Endothelial cell of hepatic sinusoid (primary cell): ENCODE results near the gene INF2.

Source experiments
- in situ Hi-C: cut with HindIII; loops from 2 replicates; pipeline ENCODE4 v1.10.0; 2017; ENCODE audit warnings: low sequenced_read_pairs

INF2 gene

GRCh38 chr14:104675447-104675846, 14.0 kb upstream of the INF2 start:
- in situ Hi-C loops: no loop called here

DNA sequence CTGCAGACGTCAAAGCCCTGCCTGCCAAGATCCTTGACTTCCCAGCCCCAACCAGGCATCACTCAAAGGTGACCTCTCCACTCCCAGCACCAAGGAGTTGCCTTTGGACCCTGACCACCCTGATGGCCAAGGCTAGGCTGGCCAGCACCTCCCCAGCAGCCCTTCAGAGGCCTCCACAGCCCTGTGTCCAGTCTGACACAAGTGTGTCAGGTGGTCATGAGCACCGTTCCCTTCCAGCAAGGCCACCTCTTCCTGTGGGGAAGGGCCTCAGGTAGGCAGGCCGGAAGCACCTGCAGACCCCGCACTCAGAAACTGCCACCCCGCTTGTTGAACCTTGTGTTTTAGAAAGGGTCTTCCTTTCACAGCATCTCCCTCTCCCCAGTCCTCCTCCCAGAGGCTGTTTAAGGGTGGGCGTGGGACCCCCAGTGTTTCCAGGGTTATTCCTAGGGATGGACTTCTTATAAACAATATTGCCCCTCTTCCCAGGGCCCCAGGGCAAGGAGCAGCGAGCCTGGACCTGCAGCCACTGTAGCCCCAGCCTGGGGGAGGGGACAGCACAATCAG, 13.2 kb upstream of the INF2 start:
- in situ Hi-C loops: no loop called here

GRCh38 chr14:104676694-104677511, 12.5 kb upstream of the INF2 start:
- in situ Hi-C loops: no loop called here

DNA sequence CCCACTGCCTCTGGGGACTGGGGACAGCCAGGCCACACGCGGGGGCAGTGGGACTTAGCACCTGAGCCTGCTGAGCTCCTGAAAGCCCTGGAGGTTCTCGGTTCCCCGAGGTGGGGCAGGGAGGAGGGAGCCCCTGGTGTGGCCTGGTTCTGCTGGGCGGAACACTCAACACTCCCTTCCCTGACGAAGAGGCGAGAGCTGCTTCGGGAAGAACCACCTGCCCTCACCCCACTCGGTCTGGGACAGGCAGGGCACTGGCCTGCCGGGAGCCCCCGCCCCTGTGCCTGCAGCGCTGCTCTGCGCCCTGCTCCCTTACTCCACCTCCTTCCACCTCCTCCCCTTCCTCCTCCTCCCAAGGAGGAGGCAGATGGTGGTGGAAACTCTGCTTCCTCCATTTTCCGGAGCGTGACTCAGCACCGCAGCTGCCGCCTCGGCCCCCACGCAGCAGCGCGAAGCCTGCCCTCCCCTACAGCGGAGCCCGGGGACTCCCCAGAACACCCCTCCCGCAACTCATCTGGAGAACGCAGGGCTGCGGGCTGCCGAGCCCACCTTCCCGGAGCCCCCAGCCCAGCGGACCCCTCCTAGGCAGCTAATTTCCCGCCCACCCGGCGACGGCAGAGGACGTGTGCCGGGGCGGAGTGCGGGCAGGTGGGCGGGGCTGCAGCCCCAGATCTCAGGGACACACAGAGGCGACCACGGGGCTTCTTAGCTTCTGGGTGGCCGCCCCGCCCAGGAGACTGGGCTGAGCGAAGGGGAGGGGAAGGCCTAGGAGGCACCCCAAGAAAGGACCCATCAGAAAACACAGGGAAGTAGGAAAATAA, 11.7 kb upstream of the INF2 start:
- in situ Hi-C loops: no loop called here

GRCh38 chr14:104678346-104678745, 11.1 kb upstream of the INF2 start:
- in situ Hi-C loops: no loop called here

- in situ Hi-C loops: no loop called here
Measured at GRCh38 chr14:104678901-104679705, 10.3 kb upstream of the INF2 start.

DNA sequence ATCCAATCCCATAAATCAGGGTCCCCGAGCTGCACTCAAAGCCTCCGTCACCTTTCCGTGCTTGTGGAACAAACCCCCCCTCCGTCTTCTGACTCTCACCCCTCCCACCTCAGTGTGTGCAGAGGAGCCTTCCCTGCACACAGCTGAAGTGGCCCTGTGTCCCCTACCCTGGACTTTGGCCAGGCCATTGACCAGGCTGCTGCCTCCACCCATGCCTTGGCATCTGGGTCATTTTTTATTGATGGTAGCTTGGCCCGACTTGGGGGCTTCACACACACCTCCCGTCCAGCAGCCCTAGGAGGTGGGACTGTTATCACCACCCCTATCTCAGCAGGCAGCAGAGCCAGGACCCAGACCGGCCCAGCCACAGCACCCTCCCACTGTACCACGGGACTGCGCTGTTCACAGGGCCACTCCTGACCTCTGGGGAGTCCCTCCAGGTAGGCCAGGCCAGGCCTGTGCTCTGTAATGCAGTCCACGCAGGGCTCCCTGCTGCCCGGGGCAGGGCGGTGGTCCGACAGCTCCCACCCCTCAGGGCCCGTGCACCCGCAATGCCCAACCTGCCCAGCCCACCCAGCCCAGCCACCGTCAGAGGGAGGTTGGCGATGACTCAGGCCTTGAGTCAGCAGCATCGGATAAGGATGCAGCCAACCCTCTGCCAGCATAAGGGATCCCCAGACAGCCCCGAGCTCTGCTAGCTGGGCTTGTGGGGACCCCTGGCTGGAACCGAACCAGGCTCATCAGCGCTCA, 9.2 kb upstream of the INF2 start:
- in situ Hi-C loops: no loop called here

DNA sequence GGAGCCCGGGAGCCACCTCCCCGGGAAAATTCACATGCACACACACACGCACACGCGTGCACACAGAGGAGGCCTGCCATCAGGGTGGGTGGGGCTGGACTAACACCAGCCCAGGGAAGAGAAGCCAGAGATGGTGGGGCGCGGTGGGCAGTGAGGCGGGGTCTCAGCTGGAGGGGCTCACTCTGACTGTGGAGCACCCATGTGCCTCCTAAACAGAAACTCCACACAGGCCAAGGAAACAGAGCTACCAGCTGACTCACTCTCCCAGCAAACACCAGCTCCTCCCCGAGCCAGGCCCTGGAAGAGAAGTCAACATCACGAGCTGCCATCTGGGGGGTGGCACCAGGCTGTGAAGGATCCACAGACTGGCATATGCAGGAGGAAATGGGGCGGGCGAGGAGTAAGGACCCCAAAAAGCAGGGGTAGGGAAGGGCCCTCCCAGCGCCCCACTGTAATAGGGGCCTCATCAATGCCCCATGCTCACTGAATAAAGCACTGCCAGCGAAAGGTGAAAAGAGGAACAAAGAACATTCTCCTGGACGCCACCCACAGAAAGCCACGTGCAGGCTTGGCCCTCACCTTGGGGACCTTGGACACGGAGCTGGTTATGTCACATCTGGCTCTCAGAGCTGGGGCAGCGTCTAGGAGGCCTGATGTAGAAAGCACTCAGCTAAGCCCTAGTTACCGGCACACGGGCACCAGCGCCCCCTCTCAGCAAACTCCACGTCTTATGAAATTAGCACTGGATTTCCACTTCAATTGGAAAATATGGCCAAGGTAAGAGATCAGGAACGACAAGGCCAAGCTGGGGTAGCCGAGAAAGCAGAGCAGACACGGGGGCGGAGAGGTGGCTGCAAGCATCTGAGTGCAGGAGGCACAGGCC, 8.4 kb upstream of the INF2 start:
- in situ Hi-C loops: no loop called here

DNA sequence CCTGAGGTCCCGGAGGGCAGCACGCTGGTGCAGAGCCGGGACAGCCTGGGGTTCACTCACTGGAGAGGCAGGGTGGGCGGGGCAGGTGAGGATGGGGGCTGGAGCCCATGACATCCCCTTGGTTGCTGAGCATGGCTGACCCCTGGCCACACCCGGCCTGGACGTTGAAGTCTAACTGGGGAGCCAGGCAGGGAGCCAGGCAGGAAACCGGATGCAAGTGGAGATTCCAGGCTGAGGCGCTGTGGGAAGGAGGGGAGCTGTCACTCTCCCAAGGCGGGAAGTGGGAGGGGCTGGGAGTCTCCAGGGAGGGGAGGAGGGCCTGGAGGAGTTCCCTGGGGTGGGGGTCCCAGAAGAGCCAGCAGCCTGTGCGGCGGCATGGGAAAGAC, 7.7 kb upstream of the INF2 start:
- in situ Hi-C loops: no loop called here

DNA sequence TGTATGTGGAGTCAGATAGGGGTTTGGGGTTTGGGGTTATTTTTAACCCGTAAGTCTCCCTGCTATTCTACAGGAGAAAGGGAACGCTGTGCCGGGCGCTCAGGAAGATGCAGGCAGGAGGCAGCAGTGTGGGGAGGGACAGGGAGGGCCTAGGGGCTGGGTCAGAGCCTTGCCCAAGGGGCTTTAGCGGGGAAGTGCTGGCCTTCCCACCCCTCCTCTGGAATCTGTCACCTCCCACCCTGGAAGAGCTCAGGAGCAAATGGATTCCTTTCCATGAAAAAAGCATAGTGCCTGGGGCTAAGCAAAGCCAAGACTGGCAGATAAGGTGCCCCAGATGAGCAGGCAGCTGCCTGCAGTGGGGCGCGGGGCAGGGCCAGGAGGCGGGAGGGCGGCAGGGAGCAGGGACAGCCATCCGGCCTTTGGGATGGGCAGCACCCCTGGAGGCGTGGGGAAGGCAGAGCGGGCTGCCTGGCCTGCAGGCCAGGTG, 7.3 kb upstream of the INF2 start:
- in situ Hi-C loops: no loop called here

DNA sequence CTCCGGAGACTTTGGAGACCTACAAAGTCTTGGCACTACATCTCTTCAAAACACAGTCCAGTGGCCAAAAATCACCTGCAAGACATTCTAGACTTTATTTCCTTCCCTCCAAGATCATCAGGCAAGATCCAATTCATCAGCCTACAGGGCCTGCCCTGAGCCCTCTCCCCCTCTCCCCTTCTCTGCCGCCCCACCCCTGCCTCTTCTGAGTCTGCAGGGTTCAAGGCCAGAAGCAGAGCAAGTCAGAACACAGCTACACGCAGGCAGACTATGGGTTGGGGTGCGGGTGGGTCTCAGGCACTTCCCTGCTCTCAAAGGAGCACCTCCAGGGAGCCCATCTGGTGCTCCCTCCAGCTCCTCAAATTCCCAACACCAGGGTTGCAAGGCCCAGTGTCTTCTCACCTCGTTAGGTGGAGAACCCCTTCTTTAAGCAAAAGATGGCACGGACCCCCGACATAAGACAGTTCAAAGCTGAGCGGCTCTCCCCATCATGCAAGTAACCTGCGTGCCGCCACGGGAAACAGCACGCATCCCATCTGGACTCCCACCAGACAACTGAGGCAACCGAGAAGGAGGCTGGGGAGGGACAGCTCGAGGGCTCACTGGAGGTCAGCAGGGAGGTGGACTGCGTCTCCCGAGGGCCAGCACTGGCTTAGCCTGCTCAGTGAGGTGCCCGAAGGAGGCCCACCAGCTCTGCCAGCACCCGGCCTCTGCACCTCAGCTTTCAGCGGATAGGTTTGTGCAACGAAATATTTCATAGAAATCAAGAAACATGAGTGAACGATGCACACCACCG, 5.6 kb upstream of the INF2 start:
- in situ Hi-C loops: no loop called here

GRCh38 chr14:104684449-104684821, 5.0 kb upstream of the INF2 start:
- in situ Hi-C loops: no loop called here

DNA sequence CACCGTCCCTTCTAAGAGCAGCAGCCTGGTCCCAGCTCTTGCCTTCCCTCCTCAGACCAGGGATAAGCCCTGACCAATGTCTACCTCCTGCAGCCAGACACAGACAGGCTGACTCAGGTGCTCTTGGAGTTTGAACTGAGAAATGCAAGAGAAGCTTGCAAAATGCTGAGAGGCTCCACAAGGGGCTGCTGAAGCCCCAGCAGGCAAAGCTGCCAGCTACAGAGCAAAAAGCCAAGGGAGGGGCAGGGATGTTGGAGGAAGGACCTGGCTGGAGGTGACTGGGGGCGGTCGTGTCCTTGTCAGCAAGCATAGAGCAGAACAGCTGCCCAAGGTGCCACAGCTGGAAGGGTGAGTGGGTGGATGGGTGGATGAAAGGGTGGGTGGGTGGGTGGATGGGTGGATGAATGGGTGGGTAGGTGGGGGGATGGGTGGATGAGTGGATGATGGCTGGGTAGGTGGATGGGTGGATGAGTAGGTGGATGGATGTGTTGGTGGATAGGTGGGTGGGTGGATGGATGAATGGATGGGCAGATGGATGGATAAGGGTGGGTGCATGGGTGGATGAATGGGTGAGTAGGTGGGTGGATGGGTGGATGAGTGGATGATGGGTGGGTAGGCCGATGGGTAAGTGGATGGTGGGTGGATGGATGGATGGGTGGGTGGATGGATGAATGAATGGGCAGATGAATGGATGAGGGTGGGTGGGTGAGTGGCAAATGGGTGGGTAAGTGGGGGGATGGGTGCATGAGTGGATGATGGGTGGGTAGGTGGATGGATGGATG, 4.0 kb upstream of the INF2 start:
- in situ Hi-C loops: no loop called here

- in situ Hi-C loops: no loop called here
Measured at GRCh38 chr14:104685998-104686610, 3.3 kb upstream of the INF2 start.

GRCh38 chr14:104686624-104687517, 2.5 kb upstream of the INF2 start:
- in situ Hi-C loops: no loop called here
